Panc1 (cell line): ENCODE measurements around the gene PAX5. TPM values are rescaled to one million over a fixed set of nuclear protein-coding genes. Genes with fewer than 3 reads are reported as not detected.
"Not testable (repeated sequence)": the region's sequence is repeated elsewhere in the genome, so short reads cannot be mapped to it uniquely, and the experiment has no call there.

Experiments
- ATAC-seq: fragments of 200-7000 bp; cut with Tn5 transposase; 2 replicates; pipeline ENCODE4 v1.9.1; 2020; ENCODE audit warnings: mild to moderate bottlenecking, moderate library complexity
- BruUV-seq: library from RNA; stranded (reverse); fragments of 400-500 nt; replicated peaks from 2 replicates; lab custom pipeline; 2021; lab: Mats Ljungman, UMichigan
- CTCF ChIA-PET: fragments of 300-600 bp; sonication (Branson Sonifier 250); formaldehyde crosslinking; loops from one replicate; lab custom pipeline; 2022; ENCODE audit warnings: antibody characterized with exemption; lab: Charles Lee
- POLR2A ChIA-PET: fragments of 300-600 bp; sonication (Branson Sonifier 250); formaldehyde crosslinking; loops from one replicate; lab custom pipeline; 2022; ENCODE audit warnings: antibody characterized with exemption; lab: Charles Lee
- DNase-seq: peaks from one replicate; pipeline ENCODE4 v3.0.0-alpha.2; 2010; ENCODE audit warnings: low read depth, low spot score
- H3K27ac ChIP-seq: 2 replicates; pipeline ENCODE4 v1.5.1; 2011; ENCODE audit warnings: mild to moderate bottlenecking, low read length, inconsistent platforms
- H3K27me3 ChIP-seq: fragments of 200-500 bp; sonication (Bioruptor generic); 2 replicates; pipeline ENCODE4 v1.6.0; 2014; ENCODE audit warnings: low read length, inconsistent platforms; ENCODE audit not compliant: control insufficient read depth, insufficient read depth
- H3K36me3 ChIP-seq: fragments of 200-500 bp; sonication (Bioruptor generic); 2 replicates; pipeline ENCODE4 v1.5.1; 2014; ENCODE audit warnings: inconsistent platforms, mild to moderate bottlenecking, low read length, moderate library complexity; ENCODE audit not compliant: control insufficient read depth, insufficient read depth
- H3K4me1 ChIP-seq: 2 replicates; pipeline ENCODE4 v1.5.1; 2011; ENCODE audit warnings: inconsistent platforms, mild to moderate bottlenecking, low read length, moderate library complexity; ENCODE audit not compliant: control insufficient read depth, insufficient read depth
- H3K4me3 ChIP-seq, 2 experiments: 2 replicates each; pipeline ENCODE4 v1.5.1; 2011 to 2012; ENCODE audit warnings: low read depth in 2 of 2, low read length in 2 of 2, mild to moderate bottlenecking in 2 of 2, inconsistent platforms in 1 of 2, moderate library complexity in 1 of 2
- H3K9me3 ChIP-seq: fragments of 200-500 bp; sonication (Bioruptor generic); 2 replicates; pipeline ENCODE4 v1.5.1; 2014; ENCODE audit warnings: low read depth, mild to moderate bottlenecking, inconsistent platforms, low read length, moderate library complexity; ENCODE audit not compliant: control insufficient read depth, insufficient read depth
- POLR2AphosphoS5 ChIP-seq: IDR thresholded peaks from 2 replicates; pipeline ENCODE4 v1.6.1; 2012; ENCODE audit warnings: mild to moderate bottlenecking, low read depth, low read length, moderate library complexity
- SIN3A ChIP-seq: IDR thresholded peaks from 2 replicates; pipeline ENCODE4 v1.6.1; 2012; ENCODE audit warnings: low read depth, mild to moderate bottlenecking, low read length, moderate library complexity, borderline replicate concordance; ENCODE audit not compliant: insufficient read depth
- TCF7L2 ChIP-seq: IDR thresholded peaks from 2 replicates; pipeline ENCODE4 v1.6.1; 2011; ENCODE audit warnings: mild to moderate bottlenecking, low read depth, low read length, inconsistent platforms
- in situ Hi-C: cut with HindIII; loops from 2 replicates; pipeline ENCODE4 v1.10.0; 2016; ENCODE audit warnings: low sequenced_read_pairs, low pct_unique_long_range_greater_than_20kb
- intact Hi-C: fragments of 100-400 bp; cut with micrococcal nuclease; formaldehyde crosslinking; loops from one replicate; pipeline ENCODE4 v1.10.0; 2022; ENCODE audit not compliant: unreplicated experiment
- total RNA-seq: library from RNA; stranded (reverse); gene quantifications from one replicate; pipeline ENCODE4 v1.2.1, GENCODE V29; 2021; ENCODE audit not compliant: unreplicated experiment
- TF ChIP-seq, protein P1 (sequence below), 2 experiments: IDR thresholded peaks; 2 replicates each; pipeline ENCODE4 v1.6.1; 2011 to 2012; ENCODE audit warnings: low read depth in 2 of 2, control low read depth in 1 of 2, low read length in 1 of 2, mild to moderate bottlenecking in 1 of 2, moderate library complexity in 1 of 2; ENCODE audit not compliant: insufficient read depth in 1 of 2
- TF ChIP-seq, protein P2 (sequence below): fragments of 450-650 bp; IDR thresholded peaks from 2 replicates; pipeline ENCODE4 v1.5.1; 2017; ENCODE audit warnings: mild to moderate bottlenecking

PAX5 gene
- total RNA-seq, 1 experiment from 2014 or later: 0.39 TPM

DNA sequence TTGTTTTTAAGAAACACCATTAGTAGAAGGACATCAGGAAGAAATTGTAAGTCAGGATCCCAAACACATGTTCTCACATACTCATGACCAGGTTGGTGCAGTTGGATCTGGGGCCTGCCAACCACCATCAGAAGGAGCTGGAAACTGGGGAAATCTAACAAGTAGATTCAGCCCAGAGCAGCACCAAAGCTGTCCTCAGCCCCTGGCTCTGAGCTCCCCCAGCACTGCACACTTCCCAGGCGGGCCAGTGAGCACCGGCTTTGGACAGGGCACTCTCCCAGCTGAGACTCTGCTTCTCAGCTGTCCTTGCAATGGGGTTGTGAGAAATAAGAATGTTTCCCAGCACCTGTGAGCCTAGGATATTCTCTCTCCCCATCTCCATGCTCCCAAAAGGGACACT lies 162.5 kb downstream of the PAX5 start:
- intact Hi-C loops (loop anchor here (5.0 to 10.0 kb wide), 3 partner anchors 106 to 523 kb away; no protein-coding TSS in a partner anchor), in situ Hi-C loops (no loop called here)
- CTCF ChIA-PET: interaction anchor here (1.4 to 3.9 kb wide), 3 partner anchors 104 to 539 kb away, joined by 3 to 35 read pairs (median 10); no protein-coding TSS in a partner anchor
- Histone ChIP-seq H3K27ac (no peak overlapping the region), H3K4me1 (no peaks in the 10 kb centered on the region; the same call in 1 of the 2 replicates), H3K9me3 (no peaks in the 10 kb centered on the region), H3K4me3 (no peak overlapping the region), H3K27me3 (peaks cover 7% of the 10 kb centered on the region), H3K36me3 (no peaks in the 10 kb centered on the region)
- no TSS peak for BruUV-seq
- ATAC-seq (no peak), DNase-seq (no peak)
- no peak for TF ChIP-seq POLR2AphosphoS5
- TF ChIP-seq SIN3A: no peak
- no peak for TF ChIP-seq TCF7L2
- TF ChIP-seq, protein P1, sequence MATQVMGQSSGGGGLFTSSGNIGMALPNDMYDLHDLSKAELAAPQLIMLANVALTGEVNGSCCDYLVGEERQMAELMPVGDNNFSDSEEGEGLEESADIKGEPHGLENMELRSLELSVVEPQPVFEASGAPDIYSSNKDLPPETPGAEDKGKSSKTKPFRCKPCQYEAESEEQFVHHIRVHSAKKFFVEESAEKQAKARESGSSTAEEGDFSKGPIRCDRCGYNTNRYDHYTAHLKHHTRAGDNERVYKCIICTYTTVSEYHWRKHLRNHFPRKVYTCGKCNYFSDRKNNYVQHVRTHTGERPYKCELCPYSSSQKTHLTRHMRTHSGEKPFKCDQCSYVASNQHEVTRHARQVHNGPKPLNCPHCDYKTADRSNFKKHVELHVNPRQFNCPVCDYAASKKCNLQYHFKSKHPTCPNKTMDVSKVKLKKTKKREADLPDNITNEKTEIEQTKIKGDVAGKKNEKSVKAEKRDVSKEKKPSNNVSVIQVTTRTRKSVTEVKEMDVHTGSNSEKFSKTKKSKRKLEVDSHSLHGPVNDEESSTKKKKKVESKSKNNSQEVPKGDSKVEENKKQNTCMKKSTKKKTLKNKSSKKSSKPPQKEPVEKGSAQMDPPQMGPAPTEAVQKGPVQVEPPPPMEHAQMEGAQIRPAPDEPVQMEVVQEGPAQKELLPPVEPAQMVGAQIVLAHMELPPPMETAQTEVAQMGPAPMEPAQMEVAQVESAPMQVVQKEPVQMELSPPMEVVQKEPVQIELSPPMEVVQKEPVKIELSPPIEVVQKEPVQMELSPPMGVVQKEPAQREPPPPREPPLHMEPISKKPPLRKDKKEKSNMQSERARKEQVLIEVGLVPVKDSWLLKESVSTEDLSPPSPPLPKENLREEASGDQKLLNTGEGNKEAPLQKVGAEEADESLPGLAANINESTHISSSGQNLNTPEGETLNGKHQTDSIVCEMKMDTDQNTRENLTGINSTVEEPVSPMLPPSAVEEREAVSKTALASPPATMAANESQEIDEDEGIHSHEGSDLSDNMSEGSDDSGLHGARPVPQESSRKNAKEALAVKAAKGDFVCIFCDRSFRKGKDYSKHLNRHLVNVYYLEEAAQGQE (IDR thresholded peaks at IDR 0.05; ENCODE audit: insufficient read depth in 1 of 2, low read depth in 2 of 2, low read length in 1 of 2): no peak
- TF ChIP-seq, protein P2, sequence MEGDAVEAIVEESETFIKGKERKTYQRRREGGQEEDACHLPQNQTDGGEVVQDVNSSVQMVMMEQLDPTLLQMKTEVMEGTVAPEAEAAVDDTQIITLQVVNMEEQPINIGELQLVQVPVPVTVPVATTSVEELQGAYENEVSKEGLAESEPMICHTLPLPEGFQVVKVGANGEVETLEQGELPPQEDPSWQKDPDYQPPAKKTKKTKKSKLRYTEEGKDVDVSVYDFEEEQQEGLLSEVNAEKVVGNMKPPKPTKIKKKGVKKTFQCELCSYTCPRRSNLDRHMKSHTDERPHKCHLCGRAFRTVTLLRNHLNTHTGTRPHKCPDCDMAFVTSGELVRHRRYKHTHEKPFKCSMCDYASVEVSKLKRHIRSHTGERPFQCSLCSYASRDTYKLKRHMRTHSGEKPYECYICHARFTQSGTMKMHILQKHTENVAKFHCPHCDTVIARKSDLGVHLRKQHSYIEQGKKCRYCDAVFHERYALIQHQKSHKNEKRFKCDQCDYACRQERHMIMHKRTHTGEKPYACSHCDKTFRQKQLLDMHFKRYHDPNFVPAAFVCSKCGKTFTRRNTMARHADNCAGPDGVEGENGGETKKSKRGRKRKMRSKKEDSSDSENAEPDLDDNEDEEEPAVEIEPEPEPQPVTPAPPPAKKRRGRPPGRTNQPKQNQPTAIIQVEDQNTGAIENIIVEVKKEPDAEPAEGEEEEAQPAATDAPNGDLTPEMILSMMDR: no peak
- POLR2A ChIA-PET: no interaction called here

DNA sequence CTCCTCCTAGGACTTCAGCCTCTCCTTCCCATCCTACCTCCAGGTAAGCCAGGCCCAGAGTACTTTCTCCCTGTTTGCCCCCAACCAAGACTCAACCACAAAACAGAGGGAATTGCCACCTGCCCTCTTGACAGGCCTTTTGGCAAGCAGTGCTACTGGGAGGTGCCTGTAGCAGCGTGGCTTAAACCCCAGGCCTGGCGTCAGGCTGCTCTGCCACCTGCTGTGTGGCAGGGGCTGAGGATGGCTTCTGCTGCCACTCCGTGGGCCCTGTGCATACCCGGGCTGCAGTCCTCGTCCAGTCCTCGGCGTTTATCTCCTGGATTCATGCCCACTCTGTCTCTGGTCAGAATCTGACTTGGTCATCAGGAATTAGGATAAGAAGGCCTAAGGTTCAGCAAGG lies 163.1 kb downstream of the PAX5 start:
- in situ Hi-C loops: no loop called here
- no peaks in the 10 kb centered on the region for H3K36me3 ChIP-seq
- TF ChIP-seq SIN3A (no peak), POLR2AphosphoS5 (no peak), TCF7L2 (no peak)
- TF ChIP-seq, protein P2: no peak
- TF ChIP-seq, protein P1 (IDR thresholded peaks at IDR 0.05; ENCODE audit: insufficient read depth in 1 of 2, low read depth in 2 of 2, low read length in 1 of 2): no peak
- no peak overlapping the region for H3K4me3 ChIP-seq
- H3K27ac ChIP-seq: no peak overlapping the region
- CTCF ChIA-PET: interaction anchor here (1.0 to 3.9 kb wide), 2 partner anchors 10 to 104 kb away, joined by 3 to 35 read pairs; no protein-coding TSS in a partner anchor
- H3K9me3 ChIP-seq: no peaks in the 10 kb centered on the region
- peaks cover 7% of the 10 kb centered on the region for H3K27me3 ChIP-seq
- DNase-seq (no peak), ATAC-seq (no peak)
- no TSS peak for BruUV-seq
- intact Hi-C loops: loop anchor here (5.0 to 10.0 kb wide), 3 partner anchors 106 to 524 kb away; no protein-coding TSS in a partner anchor
- no peaks in the 10 kb centered on the region; the same call in 1 of the 2 replicates for H3K4me1 ChIP-seq
- POLR2A ChIA-PET: no interaction called here

DNA sequence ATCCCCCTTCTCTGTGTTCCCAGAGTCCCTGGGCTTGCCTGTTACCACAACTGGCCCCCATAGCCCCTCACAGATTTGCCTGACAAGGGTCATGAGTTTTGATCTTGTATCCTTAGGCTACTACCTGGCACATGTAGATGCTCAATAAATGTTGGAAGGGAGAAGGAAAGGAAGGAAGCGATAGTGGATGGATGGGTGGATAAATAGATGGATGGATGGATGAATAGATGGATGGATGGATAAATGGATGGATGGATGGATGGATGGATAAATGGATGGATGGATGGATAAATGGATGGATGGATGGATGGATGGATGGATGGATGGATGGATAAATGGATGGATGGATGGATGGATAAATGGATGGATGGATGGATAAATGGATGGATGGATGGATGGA lies 164.5 kb downstream of the PAX5 start:
- CTCF ChIA-PET: not testable (repeated sequence)

More for the DNA sequence above, 164.5 kb downstream of the PAX5 start:
- H3K36me3 ChIP-seq, H3K27ac ChIP-seq, ATAC-seq, BruUV-seq, H3K4me1 ChIP-seq, in situ Hi-C loops, H3K4me3 ChIP-seq, H3K27me3 ChIP-seq, POLR2A ChIA-PET, DNase-seq, H3K9me3 ChIP-seq: not testable (repeated sequence)
- intact Hi-C loops: loop anchor here (5.0 to 10.0 kb wide), 3 partner anchors 108 to 525 kb away; no protein-coding TSS in a partner anchor
